IPS DF 6.9 (cell line): ENCODE data around the gene GNB5.

ENCODE experiments used
- DNase-seq: peaks from one replicate; pipeline ENCODE4 v3.0.0-alpha.2; 2013; ENCODE audit warnings: low read depth, low spot score
- H3K27ac ChIP-seq: one replicate; pipeline ENCODE4 v1.5.1; 2013; ENCODE audit warnings: low read length, control low read depth
- H3K27me3 ChIP-seq: 2 replicates; pipeline ENCODE4 v1.6.1; 2013; ENCODE audit warnings: mild to moderate bottlenecking, low read length; ENCODE audit not compliant: control insufficient read depth, insufficient read depth
- H3K36me3 ChIP-seq: 2 replicates; pipeline ENCODE4 v1.6.1; 2013; ENCODE audit warnings: low read length; ENCODE audit not compliant: control insufficient read depth, insufficient read depth
- H3K4me1 ChIP-seq: 2 replicates; pipeline ENCODE4 v1.6.1; 2013; ENCODE audit warnings: low read length; ENCODE audit not compliant: control insufficient read depth, insufficient read depth
- H3K4me3 ChIP-seq: 2 replicates; pipeline ENCODE4 v1.5.1; 2013; ENCODE audit warnings: mild to moderate bottlenecking, low read length
- H3K9me3 ChIP-seq: 2 replicates; pipeline ENCODE4 v1.6.1; 2013; ENCODE audit warnings: low read length, inconsistent platforms; ENCODE audit not compliant: control insufficient read depth, insufficient read depth
- WGBS: extraction: QIAGEN DNeasy Blood & Tissue Kit; methylation state at CpG from one replicate; pipeline ENCODE4 v1.1.7; 2013; ENCODE audit warnings: mixed read lengths, missing lambda C conversion rate; ENCODE audit not compliant: insufficient read length, insufficient coverage; 5-methylcytosine and 5-hydroxymethylcytosine counted together

The GNB5 gene

GRCh38 chr15:52158084-52158765 is 33.0 kb downstream of the GNB5 start:
- H3K9me3 ChIP-seq: no peaks in the 10 kb centered on the region
- WGBS: no CpG with 5 or more reads among the region's 10 CpGs
- no peaks in the 10 kb centered on the region for H3K27me3 ChIP-seq
- H3K4me3 ChIP-seq: no peak overlapping the region
- H3K27ac ChIP-seq: no peak overlapping the region
- no peaks in the 10 kb centered on the region for H3K36me3 ChIP-seq
- DNase-seq: no peak
- H3K4me1 ChIP-seq: no peaks in the 10 kb centered on the region; the same call in 1 of the 2 replicates

DNA sequence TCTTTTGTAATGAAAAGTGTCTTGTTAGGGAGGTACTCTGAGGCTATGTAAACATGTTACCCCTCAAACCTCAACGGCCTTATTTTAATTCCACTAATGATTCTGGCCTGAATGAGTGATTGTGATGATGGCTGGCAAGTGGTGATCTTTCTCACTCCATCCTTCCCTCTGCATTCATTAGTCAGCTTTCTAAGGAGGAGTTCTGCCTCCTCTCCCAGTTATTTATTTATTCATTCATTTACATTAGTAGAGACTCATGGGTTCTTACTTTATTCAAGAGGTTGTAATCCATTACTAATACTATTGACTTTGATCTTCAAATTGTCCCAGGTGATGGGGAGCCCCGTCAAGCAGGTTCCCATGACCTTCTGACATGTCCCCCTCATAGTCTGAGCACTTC is 35.3 kb downstream of the GNB5 start:
- Histone ChIP-seq H3K4me1 (no peaks in the 10 kb centered on the region), H3K4me3 (no peak overlapping the region), H3K27ac (no peak overlapping the region), H3K36me3 (no peaks in the 10 kb centered on the region), H3K27me3 (no peaks in the 10 kb centered on the region), H3K9me3 (no peaks in the 10 kb centered on the region)
- no CpG with 5 or more reads among the region's 2 CpGs for WGBS
- no peak for DNase-seq

DNA sequence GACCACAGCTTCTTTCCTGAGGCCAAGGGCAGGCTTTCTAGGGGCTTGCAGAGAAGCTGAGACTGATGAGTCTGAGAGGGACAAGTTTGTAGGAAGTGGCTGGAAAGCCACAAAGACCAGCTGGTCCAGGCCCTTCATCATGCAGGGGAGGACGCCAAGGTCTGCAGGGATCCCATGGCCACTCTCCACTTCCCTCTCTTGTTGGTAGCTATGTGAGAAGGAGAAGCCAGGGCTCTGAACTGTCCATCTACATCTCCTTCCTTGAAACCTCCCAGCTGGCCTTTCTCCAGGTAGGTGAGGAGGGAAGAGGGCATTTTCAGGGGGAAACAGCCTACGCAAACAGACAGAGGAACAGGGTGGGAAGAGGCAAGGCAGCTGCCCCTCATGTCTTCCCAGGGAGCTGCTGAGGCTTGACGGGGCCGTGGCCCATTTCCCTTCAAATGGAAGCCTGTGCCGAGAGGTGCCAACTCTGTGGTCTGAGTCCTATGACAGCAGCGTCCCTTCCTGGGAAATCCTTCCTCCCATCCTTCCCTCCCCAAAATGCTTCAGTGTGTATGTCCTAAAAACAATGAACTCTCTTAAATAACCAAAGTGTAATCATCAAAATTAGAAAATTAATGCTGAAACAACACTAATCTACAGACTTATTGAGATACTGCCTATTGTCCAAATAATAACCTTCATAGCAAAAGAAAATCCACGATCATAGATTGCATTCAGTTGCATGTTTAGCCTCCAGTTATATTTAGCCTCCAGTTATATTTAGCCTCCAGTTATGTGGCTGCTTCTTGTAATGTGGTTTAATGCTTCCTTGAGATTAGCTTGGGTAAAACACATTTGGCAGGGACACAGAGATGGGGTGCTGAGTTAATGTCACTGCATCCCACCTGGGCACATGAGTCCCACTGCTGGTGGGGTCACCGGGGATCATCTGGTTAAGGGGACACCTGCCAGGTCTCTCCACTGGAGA is 36.0 kb downstream of the GNB5 start:
- WGBS: no CpG with 5 or more reads among the region's 8 CpGs
- Histone ChIP-seq H3K27me3 (no peaks in the 10 kb centered on the region), H3K27ac (no peak overlapping the region)

GRCh38 chr15:52153900-52154895 is 37.0 kb downstream of the GNB5 start:
- Histone ChIP-seq H3K4me3 (no peak overlapping the region), H3K27me3 (no peaks in the 10 kb centered on the region), H3K4me1 (no peaks in the 10 kb centered on the region), H3K27ac (no peak overlapping the region), H3K9me3 (no peaks in the 10 kb centered on the region), H3K36me3 (no peaks in the 10 kb centered on the region)
- no CpG with 5 or more reads among the region's 12 CpGs for WGBS
- no peak for DNase-seq

More for the DNA sequence above, 36.0 kb downstream of the GNB5 start:
- DNase-seq: no peak
- no peaks in the 10 kb centered on the region for H3K36me3 ChIP-seq
- no peaks in the 10 kb centered on the region for H3K9me3 ChIP-seq
- H3K4me1 ChIP-seq: no peaks in the 10 kb centered on the region
- H3K4me3 ChIP-seq: no peak overlapping the region

DNA sequence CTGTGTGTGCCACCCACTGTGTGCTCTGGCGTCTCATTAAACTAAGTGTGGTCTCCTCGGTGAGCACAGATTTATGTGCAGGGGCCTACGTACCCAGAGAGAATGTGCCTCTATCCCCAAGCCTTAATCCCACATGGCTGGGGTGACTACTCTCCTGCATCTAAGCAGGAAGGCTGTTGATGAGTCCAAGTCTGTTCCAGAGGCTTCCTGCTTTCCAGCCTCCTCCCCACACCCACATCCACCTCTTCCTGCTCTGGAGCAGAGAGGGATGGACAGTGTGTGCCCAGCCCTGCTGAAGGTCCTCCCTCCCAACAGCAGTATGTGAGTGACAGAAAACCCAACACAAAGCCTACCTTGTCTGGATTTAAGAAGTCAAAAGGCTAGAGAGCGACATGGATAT is 39.8 kb downstream of the GNB5 start:
- no peak for DNase-seq
- peaks cover 4% of the 10 kb centered on the region; the same call in 1 of the 2 replicates for H3K36me3 ChIP-seq
- no peaks in the 10 kb centered on the region for H3K9me3 ChIP-seq
- H3K4me3 ChIP-seq: no peak overlapping the region
- H3K4me1 ChIP-seq: no peaks in the 10 kb centered on the region
- H3K27me3 ChIP-seq: no peaks in the 10 kb centered on the region
- H3K27ac ChIP-seq: no peak overlapping the region
- no CpG with 5 or more reads among the region's 4 CpGs for WGBS

DNA sequence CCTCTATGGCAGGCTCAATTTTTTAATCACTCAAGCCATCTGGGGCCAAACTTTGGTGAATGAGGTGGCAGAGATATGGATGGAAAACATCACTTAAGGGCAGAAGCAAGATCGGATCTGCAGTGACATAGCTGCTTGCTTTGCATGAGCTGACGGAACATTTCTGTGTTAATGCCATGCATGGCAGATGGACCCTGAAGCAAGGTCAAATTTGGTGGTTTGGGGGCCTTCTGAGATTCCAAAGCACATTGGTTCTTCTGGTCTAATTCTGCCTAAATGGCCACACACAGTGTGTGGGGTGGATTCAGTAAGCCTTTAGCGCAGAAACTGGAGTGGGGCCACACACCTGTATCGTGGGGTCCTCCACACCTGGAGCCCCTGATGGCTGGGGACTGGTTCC is 40.3 kb downstream of the GNB5 start:
- no peaks in the 10 kb centered on the region for H3K9me3 ChIP-seq
- no peak for DNase-seq
- H3K4me3 ChIP-seq: no peak overlapping the region
- no peak overlapping the region for H3K27ac ChIP-seq
- H3K36me3 ChIP-seq: peaks cover 5% of the 10 kb centered on the region; the same call in 1 of the 2 replicates
- no peaks in the 10 kb centered on the region for H3K4me1 ChIP-seq
- WGBS: no CpG with 5 or more reads among the region's 4 CpGs
- no peaks in the 10 kb centered on the region for H3K27me3 ChIP-seq

- Histone ChIP-seq H3K27me3 (no peaks in the 10 kb centered on the region), H3K9me3 (no peaks in the 10 kb centered on the region), H3K4me3 (no peak overlapping the region), H3K4me1 (no peaks in the 10 kb centered on the region), H3K27ac (no peak overlapping the region), H3K36me3 (peaks cover 5% of the 10 kb centered on the region; the same call in 1 of the 2 replicates)
- WGBS: no CpG with 5 or more reads among the region's 9 CpGs
- DNase-seq: no peak
Observed at GRCh38 chr15:52150043-52150825, 41.0 kb downstream of the GNB5 start.

GRCh38 chr15:52148403-52148802 is 42.8 kb downstream of the GNB5 start:
- no peak for DNase-seq
- H3K27me3 ChIP-seq: no peaks in the 10 kb centered on the region
- H3K4me3 ChIP-seq: no peak overlapping the region
- peaks cover 5% of the 10 kb centered on the region; the same call in 1 of the 2 replicates for H3K36me3 ChIP-seq
- no peaks in the 10 kb centered on the region for H3K4me1 ChIP-seq
- no CpG with 5 or more reads among the region's 5 CpGs for WGBS
- no peak overlapping the region for H3K27ac ChIP-seq
- H3K9me3 ChIP-seq: no peaks in the 10 kb centered on the region

GRCh38 chr15:52146776-52147175 is 44.4 kb downstream of the GNB5 start:
- Histone ChIP-seq H3K9me3 (no peaks in the 10 kb centered on the region), H3K27me3 (no peaks in the 10 kb centered on the region), H3K36me3 (peaks cover 5% of the 10 kb centered on the region; the same call in 1 of the 2 replicates), H3K4me3 (no peak overlapping the region), H3K4me1 (no peaks in the 10 kb centered on the region), H3K27ac (no peak overlapping the region)
- DNase-seq: no peak
- WGBS: no CpG with 5 or more reads among the region's 3 CpGs
